Skin of body (tissue), 2 donors: Measurements from ENCODE around the gene PKN1. TPM values are rescaled to one million over a fixed set of nuclear protein-coding genes. Genes with fewer than 3 reads are reported as not detected.
A peak's percentile ranks its signal among the peaks of the same experiment; 100 is the strongest.

Experiments
- DNase-seq: peaks from one replicate; lab custom pipeline; 2025; lab: John Stamatoyannopoulos, UW
- total RNA-seq: library from RNA; depleted of rRNA; stranded (reverse); fragments of >200 nt; gene quantifications from one replicate; pipeline ENCODE4 v1.2.3, GENCODE V29; 2014

PKN1 gene
- total RNA-seq, 1 donor from 2014 or later, result 32.3 TPM

DNA sequence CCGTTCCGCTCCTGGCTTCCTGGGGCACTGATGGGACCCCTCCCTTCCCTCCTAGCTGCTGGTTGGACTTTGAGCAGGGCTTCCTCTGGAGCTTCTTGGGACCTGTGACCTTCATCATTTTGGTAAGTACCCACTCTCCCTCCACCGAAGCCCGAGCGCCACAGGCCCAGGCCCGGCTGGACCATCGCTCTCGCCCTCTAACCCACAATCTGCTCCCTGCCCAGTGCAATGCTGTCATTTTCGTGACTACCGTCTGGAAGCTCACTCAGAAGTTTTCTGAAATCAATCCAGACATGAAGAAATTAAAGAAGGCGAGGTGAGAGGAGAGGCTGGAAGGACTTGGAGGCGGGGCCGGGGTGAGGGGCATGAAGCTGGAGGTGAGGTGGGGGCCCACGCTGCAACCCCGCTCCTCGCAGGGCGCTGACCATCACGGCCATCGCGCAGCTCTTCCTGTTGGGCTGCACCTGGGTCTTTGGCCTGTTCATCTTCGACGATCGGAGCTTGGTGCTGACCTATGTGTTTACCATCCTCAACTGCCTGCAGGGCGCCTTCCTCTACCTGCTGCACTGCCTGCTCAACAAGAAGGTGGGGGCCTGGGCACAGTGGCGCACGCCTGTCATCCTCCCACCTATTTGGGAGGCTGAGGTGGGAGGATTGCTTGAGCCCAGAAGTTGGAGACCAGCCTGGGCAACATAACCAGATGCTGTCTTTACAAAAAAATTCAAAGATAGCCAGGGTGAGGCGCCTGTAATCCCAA, 26.3 kb upstream of the PKN1 start:
- no peak for DNase-seq

DNA sequence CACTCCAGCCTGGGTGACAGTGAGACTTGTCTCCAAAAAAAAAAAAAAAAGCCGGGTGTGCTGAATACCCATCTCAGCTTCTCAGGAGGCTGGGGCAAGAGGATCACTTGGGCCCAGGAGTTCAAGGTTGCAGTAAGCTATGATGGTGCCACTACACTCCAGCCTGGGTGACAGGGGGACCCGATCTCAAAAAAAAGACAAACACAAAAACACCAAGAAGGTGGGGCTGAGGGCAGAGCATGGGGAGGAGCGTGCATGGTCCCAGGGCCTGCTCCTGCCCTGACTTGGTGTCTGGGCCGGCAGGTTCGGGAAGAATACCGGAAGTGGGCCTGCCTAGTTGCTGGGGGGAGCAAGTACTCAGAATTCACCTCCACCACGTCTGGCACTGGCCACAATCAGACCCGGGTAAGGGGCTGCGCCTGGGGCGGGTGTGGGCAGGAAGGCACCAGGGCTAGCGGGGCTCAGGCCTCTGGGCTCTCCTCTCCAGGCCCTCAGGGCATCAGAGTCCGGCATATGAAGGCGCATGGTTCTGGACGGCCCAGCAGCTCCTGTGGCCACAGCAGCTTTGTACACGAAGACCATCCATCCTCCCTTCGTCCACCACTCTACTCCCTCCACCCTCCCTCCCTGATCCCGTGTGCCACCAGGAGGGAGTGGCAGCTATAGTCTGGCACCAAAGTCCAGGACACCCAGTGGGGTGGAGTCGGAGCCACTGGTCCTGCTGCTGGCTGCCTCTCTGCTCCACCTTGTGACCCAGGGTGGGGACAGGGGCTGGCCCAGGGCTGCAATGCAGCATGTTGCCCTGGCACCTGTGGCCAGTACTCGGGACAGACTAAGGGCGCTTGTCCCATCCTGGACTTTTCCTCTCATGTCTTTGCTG, 25.3 kb upstream of the PKN1 start:
- DNase-seq, result no peak

DNA sequence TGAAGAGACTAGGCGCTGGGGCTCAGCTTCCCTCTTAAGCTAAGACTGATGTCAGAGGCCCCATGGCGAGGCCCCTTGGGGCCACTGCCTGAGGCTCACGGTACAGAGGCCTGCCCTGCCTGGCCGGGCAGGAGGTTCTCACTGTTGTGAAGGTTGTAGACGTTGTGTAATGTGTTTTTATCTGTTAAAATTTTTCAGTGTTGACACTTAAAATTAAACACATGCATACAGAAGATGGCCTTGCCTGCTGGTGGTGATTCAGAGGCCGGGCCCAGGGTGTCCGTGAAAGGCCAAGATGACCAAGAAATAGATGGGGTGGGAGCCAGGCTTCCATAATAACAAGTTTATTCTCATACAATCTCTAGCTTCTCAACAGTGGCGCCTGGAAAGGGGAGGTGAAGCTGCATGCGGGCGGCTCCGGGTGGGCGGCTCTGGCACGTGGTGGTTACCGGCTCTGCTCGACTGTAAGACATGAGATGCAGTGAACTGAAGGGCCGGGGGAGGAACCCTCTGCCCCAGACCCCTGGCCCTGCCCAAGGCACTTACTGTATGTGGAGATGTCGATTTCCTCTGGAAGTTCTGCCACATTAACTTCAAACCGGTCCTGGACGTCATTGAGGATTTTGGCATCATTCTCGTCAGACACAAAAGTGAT, 24.5 kb upstream of the PKN1 start:
- DNase-seq, result no peak

DNA sequence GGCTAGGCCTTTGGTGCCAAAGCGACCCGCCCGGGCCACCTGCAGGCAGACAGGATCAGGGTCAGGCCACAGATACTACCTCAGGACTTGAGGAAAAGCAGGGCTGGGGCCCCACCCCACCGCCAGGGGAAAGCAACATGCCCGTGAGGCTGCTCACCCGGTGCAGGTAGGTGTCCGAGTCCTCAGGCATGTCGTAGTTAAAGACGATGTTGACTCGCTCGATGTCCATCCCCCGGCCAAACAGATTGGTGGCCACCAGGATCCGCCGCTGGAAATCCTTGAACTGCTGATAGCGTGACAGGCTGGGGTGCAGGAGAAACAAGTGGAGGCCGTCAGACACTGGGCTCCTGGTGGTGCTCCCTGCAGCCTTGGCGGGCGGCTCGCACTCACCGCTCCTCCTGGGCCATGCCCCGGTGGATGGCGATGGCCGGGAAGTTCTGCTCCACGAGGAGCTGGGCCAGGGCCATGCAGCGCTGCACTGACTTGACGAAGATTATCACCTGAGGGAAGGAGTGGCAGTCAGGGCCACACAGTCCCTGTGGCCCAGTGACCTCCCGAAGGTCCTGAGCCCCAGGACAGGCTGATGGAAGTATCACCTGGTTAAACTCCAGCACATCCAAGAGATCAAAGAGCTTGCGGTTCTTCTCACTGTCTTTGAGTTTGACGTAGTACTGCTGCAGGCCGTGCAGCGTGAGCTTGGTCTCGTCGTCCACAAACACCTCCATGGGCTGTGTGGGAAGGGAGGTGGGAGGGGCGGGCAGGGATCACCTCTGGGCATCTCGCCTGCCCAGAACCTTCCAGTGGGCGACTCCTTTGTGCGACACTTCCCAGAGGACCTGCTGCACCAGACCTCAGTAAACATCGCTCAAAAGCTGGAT, 23.7 kb upstream of the PKN1 start:
- DNase-seq, result no peak

DNA sequence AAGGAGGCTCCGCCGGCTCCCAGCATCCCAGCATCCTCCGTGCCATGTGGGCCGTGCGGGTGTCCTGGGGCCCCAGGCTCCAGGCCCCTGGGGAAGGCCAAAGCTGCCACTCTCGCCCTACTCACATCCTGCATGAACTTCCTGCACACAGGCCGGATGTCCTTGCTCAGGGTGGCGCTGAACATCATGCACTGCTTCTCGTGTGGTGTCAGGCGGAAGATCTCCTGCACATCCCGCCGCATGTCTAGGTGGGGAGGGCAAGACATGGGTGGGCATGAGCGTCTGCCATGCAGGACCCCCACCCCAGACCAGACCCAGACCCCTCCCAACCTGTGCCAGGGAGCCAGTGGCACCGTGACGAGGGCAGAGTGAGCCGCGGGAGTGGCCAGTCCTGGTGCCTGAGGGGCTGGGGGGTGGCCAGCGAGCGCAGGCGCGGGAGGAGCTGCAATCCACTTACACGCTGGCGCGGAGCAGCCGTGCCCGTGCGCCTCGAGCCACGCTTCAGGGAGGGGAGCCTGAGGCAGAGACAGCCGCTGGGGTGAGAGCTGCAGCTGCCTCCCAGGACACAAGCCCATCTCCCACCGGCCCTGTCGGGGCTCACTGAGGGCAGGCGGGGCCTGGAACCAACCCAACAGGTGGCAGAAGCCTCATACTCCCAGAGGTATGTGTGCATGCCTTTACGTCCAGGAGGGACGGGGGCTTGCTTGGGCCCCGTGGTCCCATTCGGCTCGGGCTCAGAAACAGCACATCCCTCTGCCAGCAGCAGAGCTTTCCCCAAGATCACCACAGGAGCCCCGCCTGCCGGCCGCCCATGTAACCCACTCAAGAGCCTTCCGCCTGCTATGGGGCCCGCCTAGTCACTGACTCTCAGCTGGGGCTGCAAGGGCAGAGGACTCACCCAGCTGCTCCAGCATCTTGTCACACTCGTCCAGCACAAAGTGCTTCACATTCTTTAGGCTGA, 22.7 kb upstream of the PKN1 start:
- no peak for DNase-seq

DNA sequence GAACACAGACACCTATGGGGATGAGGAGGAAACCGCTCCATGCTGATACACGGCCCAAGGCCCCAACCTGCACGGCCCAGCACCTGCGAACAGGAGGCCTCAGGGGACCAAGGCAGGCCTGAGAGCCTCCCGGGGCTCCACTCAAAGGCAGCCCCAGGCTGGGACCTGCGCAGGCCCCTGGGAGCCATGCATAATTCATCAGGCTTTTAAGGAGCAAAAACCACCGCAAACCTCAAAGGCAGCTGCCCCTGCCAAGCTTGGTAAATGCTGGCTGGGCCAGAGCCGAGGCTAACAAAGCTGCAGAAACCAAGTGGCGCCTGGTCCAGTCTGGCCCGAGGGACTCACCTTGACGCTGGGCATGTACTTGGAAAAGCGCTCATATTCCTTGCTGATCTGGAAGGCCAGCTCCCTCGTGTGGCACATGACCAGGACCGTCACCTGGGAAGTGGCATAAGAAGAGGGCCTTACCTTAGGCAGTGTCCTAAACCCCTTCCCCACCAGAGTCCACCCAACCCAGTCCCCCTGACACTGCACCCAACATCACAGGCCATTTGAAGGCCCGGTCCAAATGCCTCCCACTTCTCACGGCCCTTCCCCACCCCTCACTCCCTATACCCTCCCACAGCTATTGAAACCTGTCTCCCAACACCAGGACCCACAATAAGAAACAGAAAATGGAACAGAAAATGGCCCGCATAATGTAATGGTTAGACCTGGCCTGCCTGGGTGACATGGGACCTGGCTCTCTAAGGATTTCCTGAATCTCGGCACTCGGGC, 21.8 kb upstream of the PKN1 start:
- DNase-seq, result no peak

DNA sequence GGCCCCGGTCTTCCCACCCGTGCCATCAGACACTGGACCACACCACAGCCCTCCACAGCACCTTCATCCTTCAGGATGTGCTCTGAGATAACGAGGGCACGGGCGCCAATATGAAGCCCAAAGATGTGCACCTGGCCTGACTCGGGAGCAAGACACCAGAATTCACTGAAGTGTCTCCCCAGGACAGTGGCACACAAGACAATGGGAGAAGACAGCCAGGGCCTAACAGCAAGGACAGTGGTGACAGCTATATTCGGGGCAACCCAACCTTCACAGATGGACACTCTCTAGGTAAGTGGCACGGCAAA, 21.2 kb upstream of the PKN1 start:
- DNase-seq, result no peak

DNA sequence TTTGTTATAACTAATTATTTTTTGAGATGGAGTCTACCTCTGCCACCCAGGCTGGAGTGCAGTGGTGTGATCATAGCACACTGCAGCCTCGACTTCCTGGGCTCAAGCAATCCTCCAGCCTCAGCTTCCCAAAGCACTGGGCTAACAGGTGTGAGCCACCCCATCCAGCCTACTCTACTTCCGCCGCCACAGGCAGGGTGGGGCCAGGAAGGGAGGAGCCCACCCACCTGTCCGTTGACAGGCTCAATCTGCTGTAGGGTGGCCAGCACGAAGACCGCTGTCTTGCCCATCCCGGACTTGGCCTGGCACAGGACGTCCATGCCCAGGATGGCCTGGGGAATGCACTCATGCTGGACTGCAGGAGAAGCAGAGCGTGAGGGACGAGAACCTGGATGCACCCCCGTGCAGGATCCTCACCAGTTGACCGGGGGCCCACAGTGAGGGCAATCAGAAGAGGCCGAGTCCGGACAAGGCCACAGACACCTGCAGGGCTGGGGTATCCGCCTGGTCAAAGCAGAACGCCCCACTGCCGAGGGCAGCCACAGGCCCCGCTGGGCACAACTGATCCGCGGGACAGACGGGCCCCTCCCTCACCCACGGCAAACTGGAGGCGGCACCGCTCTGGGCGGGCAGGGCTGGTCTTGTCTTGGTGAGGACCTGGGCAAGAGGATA, 20.6 kb upstream of the PKN1 start:
- DNase-seq, result no peak

DNA sequence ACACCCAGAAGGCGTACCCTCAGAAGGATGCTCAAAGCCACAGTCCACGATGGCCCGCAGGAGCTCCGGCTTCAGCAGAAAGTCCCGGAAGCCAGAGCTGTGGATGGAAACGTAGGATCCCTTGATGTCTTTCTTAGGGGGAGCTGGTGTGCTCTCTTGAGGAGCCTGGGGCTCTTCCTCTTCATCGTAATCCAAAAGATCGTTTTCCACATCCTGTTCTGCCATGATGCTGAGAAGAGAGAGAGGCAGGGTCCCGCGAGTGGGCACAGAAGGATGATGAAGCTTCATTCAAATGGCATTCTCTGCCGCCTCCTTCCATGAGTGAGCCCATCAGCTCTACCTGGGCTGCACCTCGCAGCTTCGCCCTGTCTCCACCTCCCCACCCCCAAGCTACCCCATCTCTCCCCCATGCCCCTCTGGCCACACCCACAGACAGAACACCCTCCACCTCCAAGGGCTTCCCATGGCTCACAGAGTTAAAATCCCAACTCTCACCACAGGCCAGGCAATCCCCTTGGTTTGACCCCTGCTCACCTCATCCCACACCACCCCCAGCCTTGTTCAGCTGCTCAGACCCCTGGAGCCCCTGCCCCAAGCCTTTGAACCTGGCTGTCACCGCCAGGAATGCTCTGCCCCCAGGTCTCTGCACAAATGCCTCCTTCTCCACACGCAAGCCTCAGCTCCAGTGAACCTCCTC, 20.0 kb upstream of the PKN1 start:
- no peak for DNase-seq

DNA sequence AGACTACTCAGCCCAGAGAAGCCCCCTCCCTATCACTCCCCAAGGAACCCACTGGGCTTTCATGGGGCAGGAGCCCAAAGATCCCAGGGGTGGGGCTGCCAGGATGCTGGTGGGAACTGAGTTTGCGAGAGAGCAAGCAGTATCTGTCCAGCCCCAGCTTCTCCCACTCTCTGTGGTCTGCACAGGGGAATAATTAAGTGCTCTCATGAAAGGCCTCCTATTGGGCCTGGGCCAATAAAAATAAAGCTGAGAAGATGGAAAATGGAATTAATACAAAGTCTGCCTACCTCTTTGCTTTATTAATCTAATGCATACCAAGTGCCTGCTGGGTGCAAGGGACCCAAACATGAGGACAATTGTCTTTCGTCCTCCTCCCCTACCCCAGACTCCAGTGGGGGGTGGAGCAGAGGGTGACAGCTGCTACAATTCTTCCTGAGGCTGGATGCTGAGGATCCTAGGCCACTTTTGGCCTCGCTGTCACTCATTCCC, 19.4 kb upstream of the PKN1 start:
- no peak for DNase-seq

DNA sequence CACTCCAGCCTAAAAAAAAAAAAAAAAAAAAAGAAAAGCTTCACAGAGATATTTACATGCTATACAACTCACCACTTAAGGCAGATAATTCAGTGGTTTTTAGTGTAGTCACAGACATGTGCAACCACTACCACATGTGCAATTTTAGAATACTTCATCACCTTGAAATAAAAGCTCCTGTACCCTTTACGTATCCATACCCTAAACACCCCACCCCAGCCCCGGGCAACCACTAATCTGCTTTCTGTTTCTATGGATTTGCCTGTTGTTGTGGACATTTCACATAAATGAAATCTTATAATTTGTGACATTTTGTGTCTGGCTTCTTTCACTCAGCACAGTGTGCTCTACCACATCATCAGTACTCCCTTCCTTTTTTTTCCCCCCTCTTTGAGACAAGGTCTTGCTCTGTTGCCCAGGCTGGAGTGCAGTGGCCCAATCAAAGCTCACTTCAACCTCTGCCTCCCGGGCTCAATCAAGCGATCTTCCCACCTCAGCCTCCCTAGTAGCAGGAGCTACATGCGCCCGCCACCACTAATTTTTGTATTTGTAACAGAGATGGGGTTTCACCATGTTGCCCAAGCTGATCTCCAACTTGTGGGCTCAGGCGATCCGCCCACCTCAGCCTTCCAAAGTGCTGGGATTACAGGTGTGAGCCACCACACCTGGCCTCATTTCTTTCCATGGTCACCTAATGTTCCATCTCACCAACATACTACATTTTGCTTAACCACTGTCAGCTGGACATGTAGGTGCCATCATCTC, 18.0 kb upstream of the PKN1 start:
- DNase-seq, result no peak

DNA sequence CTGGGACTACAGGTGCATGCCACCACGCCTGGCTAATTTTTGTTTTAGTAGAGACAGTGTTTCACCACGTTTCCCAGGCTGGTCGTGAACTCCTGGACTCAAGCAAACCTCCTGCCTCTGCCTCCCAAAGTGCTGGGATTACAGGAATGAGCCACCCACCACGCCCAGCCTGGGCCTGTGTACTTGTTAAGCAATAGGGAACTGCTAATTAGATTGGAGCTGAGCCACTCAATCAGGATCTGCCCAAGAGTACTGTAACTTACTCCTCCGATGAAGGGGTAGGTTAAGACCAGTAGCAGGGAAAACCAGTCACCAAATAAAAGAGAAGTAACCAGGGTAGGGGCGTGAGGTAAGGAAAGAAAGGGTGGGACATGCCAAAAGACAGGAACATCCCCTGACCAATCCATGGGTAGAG, 16.3 kb upstream of the PKN1 start:
- DNase-seq, result no peak

DNA sequence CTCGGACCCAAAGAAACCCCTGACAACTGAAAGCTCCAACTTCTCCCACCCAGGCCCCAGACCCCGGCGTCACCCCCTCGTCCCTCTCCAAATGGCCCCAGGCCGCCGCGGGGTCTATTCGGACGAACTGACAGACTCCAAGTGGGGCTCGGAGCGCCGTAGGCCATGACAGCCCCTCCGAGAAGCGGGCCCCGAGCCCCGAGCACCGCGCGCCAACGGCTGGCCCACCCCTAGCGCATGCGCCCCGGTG, 14.3 kb upstream of the PKN1 start:
- DNase-seq, result no peak

DNA sequence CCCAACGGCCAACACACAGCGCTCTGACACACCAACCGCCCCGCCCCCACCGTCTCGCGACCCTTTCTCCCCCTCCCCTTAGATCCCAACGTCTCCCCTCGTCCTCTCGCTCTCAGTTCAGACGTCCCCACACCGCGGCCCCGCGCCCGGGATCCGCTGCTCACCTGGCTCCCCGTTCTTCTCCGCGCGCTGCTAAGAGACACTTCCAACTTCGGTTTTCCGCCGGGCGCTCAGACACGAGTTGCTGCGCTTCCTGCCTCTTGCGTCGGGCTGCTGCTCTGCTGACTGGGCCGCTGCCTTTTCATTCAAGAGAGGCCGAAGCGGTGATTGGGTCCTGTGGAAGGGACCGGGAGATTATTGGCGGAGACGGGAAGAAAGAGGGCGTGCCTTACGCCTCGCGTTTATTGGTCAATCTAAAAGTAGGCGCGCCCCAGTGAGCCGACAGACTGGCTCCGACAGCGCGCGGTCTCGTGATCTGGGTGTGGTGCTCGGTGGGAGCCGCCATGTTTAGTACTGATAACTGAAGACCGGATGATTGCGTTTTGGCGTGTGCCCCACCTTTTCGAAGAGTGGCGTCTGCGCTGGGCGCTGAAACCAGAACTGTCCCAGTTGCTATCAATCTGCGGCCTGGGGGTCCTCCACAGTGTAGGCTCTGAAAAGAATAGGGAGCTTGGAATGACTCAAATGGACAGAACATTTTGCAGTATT, 13.8 kb upstream of the PKN1 start, which contains the start of gene DDX39A:
TSS of gene DDX39A (minus strand) at position 236 of the 708 bp plus-strand sequence. CDS start 6,121 bp downstream, outside the sequence.
- DNase-seq, result peak; percentile 99

DNA sequence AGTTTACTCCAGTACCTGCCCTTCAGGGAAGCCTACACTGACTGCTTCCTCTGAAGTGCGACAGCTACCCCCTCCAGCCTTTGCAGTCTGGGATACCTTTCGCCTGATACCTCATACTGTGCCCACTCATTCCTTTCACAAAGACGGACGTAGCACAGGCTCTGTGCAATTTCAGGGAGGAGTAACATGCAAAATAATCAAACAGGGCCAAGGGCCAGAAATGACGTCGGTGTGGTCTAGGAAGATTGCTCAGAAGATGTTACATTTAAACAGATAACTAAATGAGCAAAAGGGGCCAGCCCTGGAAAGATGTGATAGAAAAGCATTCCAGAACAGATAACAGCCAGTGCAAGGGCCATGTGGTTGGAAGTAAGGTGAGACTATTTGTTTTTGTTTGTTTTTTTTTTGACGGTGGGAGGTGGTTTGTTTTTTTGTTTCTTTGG, 7.4 kb upstream of the PKN1 start:
- no peak for DNase-seq

DNA sequence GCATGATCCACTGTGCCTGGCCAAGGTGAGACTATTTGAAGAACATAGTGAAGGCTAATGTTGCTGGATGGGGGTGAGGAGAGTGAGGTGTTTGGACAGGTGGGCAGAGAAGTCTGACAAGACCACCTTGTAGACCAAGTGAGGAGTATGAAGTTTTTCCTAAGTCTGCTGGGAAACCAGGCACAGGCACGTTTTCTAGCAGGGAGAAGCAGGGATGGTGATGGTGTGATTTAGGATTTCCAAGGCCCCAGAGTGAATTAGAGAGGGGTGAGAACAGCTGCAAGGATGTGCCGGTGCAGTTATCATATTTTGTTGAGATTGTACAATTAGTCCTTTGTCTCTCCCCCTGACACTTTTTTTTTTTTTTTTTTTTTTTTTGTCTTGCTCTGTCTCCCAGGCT, 5.6 kb upstream of the PKN1 start:
- no peak for DNase-seq
